Fibroblast of skin of right biceps (primary cell): Measurements from ENCODE around the gene SLC41A1.

Experiments used
- DNase-seq: peaks from one replicate; pipeline ENCODE4 v3.0.0-alpha.2; 2013

Gene SLC41A1

DNA sequence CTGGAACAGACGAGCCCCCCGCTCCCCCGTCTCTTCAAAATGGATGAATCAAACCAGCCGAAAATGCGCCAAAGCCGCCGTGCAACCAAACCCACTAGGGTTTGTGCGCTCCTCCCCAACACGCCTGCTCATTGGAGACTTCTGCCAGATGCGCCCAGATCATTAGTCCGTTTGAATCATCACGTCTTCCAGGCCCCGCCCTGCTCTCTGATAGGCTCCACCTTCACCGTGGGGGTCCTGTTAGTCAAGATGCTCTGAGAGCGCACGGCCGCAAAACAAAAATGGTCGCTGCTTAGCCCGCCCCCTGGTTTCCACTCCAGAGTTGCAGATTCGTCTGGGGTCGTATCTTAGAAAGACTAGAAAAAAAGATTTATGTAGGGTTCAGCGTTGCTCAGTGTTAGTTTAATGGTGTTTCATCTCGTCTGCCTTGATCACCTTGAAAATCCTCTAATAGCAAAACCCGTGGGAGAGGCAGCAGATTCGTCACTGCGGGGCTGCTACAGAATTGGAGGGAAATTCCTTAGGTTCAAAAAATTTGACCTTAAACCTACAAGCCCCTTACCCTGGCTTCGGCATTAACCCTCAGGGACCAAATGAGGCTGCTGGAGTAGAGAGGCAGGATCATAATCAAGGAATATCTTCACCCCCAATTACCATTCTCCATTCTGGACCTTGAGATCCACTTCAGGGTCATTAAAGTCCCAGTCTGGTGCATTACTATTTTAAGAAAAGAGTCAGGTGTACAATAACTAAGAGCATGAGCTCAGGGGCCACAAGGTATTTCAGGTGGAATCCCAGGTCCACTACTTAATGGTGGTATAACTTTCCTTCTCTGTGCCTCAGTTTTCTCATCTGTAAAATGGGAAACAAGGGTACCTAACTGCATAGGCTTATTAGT lies 62.6 kb downstream of the SLC41A1 start, which contains the start of gene NUCKS1:
Gene NUCKS1, minus strand, starts transcription at position 45 of the 898 bp plus-strand sequence. CDS start 209 bp downstream, outside the sequence.
- DNase-seq = peak; percentile 100

DNA sequence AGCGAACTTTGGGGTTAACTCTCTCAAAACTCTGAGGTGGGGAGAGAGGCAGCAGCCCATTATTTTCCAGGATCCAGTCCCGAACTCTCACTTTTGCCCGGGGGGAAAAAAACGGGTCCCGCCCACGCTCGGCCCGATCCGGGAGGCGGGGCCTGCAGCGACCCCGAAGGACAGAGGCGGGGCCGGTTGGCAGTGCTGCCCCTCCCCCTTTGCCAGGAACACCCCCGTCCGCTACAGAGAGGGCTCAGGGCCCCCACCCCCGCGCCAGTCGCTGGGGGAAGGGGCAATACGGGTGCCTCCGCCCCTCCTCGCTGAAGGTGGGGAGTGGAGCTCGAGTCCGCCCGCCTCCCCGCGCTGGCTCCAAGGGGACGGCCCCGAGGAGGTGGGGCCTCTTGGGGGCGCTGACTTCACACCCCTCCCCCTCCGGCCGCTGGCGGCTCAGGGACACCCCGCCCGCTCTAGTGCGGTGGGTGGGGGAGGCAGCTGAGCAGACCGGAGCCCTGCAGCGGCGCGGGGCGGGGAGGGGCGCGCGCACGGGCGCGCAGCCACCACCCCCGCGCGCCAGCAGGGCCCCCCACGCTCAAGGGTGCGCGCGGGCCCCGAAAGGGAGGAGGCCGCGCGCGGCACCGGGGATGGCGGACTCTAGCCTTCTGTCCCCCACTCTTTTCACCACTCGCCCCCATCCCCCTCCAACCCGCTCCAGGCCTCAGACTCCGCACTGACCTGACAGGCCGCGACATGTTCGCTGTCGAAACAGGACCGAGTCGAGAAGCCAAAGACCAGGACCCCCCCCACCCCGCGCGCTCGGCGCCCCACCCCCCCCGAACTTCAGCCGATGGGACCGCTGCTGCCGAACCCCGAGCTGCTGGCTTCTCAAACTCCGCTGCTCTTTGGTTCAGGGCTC lies 63.5 kb downstream of the SLC41A1 start:
- peak; percentile 98 for DNase-seq

GRCh38 chr1:205748403-205749233 lies 64.4 kb downstream of the SLC41A1 start:
- DNase-seq = peak; percentile 61

DNA sequence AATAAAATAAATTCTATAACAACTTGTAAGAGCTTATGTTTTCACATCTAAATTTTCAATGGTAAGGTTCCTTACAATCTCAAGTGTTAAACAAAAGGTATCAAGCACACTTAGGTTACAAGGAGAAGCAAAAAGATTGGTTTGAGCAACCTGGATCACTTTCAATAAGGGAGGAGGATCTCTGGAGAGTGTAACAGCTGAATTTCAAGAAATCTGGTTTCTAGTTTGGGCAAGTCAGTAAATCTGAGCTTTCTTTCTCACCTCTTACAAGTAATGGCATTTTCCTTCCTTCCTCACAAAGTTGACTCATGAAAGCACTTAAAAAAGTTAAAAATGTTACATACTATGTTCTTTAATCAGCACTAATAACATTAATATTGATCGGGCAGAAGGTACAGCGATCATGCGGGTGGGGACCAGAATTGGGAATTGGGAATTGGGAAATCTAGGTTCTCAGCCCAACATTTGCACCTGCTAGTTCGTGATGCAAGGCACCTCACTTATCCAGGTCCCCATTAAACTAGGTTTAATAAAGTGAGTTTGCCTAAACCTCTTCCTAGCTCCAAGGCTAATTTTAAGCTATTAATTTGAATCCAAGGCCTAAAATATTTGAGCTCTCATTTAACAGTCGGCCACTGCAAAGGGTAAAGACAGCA lies 66.1 kb downstream of the SLC41A1 start:
- no peak for DNase-seq

GRCh38 chr1:205744403-205744802 lies 68.6 kb downstream of the SLC41A1 start:
- DNase-seq = no peak

- no peak for DNase-seq
Observed at GRCh38 chr1:205743977-205744376, 69.0 kb downstream of the SLC41A1 start.

DNA sequence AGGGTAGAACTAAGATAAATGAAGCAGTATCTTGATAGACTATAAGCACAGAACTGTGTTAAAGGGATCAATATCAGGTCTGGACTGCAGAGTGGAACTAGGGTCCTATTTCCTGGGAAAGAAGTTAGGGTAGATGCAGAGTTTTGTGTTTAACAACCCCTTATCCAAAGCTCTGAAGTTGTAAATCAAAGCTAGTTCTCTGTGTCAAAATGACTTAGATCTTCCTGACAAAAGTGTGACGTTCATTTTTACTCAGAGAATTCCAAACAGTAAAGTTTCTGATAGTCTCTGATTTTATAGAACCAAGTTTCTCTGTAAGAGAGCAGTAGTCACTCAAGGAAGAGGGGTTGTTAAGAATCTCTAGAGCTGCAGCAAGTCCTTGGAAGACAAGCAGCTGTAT lies 71.3 kb downstream of the SLC41A1 start:
- DNase-seq = no peak

DNA sequence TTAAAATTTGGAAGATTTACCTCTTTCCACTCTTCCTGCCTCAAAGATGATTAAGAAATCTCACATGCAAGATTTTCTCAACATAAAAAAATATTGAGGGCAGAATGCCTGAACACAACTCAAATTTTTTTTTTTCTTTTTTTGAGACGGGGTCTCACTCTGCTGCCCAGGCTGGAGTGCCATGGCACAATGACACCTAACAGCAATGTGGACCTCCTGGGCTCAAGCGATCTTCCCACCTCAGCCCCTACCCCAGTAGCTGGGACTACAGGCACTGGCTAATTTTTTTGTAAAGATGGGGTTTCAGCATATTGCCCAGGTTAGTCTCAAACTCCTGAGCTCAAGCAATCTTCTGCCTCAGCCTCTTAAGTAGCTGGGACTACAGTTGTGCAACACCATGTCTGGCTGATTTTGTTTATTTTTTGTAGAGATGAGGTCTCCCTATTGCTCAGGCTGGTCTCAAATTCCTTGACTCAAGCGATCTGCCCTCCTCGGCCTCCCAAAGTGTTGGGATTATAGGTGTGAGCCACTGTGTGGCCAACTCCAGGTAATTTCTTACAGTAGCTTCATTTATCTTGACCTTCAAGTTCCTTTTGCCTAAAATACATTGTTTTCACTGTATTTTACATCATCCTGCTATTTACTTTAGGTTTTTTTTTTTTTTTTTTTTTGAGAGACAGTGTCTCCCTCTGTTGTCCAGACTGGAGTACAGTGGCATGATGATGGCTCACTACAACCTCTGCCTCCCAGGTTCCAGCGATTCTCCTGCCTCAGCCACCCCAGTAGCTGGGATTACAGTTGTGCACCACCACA lies 73.4 kb downstream of the SLC41A1 start:
- peak; percentile 33 for DNase-seq
